ENCODE data around the gene EML1.

Gene EML1

DNA sequence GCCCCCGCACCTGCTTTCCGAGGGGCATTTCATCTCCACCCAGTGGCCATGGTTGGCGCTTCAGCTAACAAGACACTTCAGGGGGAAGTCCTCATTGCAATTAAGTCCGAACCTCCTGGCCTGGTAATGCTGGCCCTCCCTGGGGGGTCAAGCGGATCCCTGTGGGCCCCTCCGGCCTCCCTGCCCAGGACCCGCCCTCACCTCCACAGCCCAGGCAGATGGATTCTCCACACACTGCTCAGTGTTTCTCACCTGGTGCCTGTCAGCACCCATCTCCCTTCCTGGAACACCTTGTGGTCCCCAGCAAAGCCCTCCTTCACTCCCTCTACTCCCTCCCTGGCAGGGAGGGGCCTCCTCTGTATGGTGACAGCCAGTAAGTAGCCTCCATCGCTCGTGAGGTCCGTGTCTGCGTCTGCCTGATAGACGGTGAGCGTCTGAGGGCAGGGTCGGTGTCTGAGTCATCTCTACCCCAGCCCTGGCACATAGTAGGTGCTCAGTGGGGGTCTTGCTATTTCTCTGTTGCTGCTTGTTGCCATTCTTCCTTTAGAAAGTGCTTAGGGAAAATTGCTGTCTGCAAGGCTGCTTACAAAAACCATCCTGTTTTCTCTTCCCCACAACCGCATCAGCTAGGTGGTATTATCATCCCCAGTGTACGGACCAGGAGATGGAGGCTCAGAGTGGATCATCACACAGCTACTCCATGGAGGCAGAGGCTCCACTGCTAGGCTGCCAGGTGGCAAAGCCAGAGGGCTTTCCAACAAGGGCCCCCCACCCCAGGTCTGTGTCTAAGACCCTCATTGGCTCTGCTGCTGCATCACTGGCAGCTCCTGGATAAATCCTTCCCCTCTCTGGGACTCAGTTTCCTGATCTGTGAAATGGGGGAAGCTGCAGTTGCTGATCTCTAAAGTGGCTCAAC lies 39.7 kb upstream of the EML1 start:
- TF ChIP-seq, protein P1, sequence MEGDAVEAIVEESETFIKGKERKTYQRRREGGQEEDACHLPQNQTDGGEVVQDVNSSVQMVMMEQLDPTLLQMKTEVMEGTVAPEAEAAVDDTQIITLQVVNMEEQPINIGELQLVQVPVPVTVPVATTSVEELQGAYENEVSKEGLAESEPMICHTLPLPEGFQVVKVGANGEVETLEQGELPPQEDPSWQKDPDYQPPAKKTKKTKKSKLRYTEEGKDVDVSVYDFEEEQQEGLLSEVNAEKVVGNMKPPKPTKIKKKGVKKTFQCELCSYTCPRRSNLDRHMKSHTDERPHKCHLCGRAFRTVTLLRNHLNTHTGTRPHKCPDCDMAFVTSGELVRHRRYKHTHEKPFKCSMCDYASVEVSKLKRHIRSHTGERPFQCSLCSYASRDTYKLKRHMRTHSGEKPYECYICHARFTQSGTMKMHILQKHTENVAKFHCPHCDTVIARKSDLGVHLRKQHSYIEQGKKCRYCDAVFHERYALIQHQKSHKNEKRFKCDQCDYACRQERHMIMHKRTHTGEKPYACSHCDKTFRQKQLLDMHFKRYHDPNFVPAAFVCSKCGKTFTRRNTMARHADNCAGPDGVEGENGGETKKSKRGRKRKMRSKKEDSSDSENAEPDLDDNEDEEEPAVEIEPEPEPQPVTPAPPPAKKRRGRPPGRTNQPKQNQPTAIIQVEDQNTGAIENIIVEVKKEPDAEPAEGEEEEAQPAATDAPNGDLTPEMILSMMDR (IDR thresholded peaks at IDR 0.05; ENCODE audit: low read depth, low read length): no peak
- H3K4me3 ChIP-seq (ENCODE audit: low read depth, low read length): no peak overlapping the region

- H3K4me3 ChIP-seq (ENCODE audit: low read depth, low read length): no peak overlapping the region
- TF ChIP-seq, protein P1 (IDR thresholded peaks at IDR 0.05; ENCODE audit: low read depth, low read length): no peak
Observed at GRCh38 chr14:99754141-99755067, 38.8 kb upstream of the EML1 start.

DNA sequence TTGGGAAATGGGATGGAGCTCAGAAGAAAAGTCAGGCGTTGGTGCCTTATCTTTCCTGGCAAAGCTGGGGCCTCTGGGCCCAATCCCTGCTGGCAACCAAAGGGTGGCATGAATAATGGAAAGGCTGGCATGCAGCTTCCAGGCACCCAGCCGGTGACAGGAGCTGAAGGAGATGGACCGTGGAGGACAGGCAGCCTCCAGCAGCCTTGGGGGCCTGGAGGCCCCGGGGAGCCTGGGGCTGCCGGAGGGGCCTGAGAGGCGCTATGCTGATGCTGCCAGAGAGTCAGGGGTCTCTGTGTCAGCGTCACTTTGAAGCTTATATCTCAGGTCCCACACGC lies 38.2 kb upstream of the EML1 start:
- TF ChIP-seq, protein P1 (IDR thresholded peaks at IDR 0.05; ENCODE audit: low read depth, low read length): no peak

DNA sequence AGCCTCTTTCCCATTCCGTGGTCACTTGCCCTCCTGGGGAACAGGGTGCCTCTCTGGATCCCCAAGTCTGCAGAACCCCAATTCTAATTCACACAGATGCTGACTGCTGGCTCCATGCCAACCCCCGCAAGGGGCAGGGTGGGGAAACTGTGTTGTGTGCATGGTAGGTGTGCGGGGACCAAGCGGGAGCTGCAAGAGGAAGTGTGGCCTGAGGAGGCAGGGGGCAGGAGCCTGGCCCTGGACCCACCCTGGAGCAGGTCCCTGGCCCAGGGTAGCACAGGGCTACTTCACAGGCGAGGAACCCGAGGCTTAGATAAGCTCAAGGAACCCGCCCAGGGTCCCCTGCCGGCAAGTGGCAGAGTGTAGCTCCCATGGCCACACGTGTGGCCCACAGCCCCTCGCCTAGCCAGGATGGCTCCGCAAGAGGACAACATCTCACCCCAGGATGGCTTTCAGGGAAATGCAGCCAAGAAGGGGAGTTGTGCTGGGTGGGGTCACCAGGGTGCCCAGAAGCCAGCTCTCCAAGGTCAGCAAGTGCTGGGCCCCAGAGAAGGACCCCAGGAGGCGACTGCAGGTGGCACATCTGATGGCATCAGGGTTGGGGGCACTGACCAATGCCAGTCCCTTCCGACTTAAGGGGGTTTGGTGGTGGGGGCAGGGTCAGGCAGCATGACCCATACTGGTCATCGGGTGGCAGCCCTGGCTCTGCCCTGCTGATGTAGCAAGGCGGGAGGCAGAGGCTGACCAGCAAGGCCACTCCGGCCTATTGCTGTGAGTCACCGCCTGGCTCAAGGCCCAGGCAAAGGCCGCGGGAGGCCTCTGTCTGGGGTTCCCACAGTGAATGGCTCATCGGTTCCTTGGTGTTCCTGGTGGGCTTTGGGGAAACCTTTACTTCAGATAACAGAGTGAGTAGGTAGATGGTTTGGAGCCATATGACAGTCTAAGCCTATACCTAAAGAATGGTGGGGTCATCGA lies 37.3 kb upstream of the EML1 start:
- H3K4me3 ChIP-seq (ENCODE audit: low read depth, low read length): no peak overlapping the region
- TF ChIP-seq, protein P1 (IDR thresholded peaks at IDR 0.05; ENCODE audit: low read depth, low read length): no peak

More for the DNA sequence above, 38.2 kb upstream of the EML1 start:
- H3K4me3 ChIP-seq (ENCODE audit: low read depth, low read length): no peak overlapping the region

GRCh38 chr14:99756796-99757195 lies 36.4 kb upstream of the EML1 start:
- no peak overlapping the region for H3K4me3 ChIP-seq (ENCODE audit: low read depth, low read length)
- TF ChIP-seq, protein P1 (IDR thresholded peaks at IDR 0.05; ENCODE audit: low read depth, low read length): no peak

- TF ChIP-seq, protein P1 (IDR thresholded peaks at IDR 0.05; ENCODE audit: low read depth, low read length): no peak
Observed at GRCh38 chr14:99757331-99758070, 35.7 kb upstream of the EML1 start.

More at GRCh38 chr14:99757331-99758070, 35.7 kb upstream of the EML1 start:
- H3K4me3 ChIP-seq (ENCODE audit: low read depth, low read length): no peak overlapping the region

All from WI38 (cell line).